Kidney (tissue), 14 donors: ENCODE results near the gene FOSL2. TPM values are rescaled to one million over a fixed set of nuclear protein-coding genes. Genes with fewer than 3 reads are reported as not detected.

ENCODE experiments used
- DNase-seq, 5 donors: peaks; one replicate each; pipeline ENCODE4 v3.0.0-alpha.2; 2013 to 2020
- FAIRE-seq: peaks from 2 replicates; lab custom pipeline; 2012; peaks lifted over from hg19 to GRCh38; lab: Jason Lieb, UNC
- H3K27ac ChIP-seq, 2 donors: one replicate each; pipeline ENCODE4 v1.7.0; 2013; ENCODE audit warnings: low read depth in 2 of 2, low read length in 2 of 2, inconsistent platforms in 1 of 2
- H3K27me3 ChIP-seq: one replicate; pipeline ENCODE4 v1.7.1; 2013; ENCODE audit warnings: low read length, inconsistent platforms; ENCODE audit not compliant: control insufficient read depth, insufficient read depth
- H3K36me3 ChIP-seq, 3 donors: one replicate each; pipeline versions ENCODE4 v1.7.0 to v1.7.1; 2013; ENCODE audit warnings: low read length in 3 of 3, control low read depth in 1 of 3, inconsistent platforms in 1 of 3; ENCODE audit not compliant: insufficient read depth in 3 of 3, control insufficient read depth in 2 of 3
- H3K4me1 ChIP-seq, 3 donors: one replicate each; pipeline versions ENCODE4 v1.7.0 to v1.7.1; 2013; ENCODE audit warnings: low read length in 3 of 3, inconsistent platforms in 1 of 3, low read depth in 1 of 3; ENCODE audit not compliant: control insufficient read depth in 2 of 3, insufficient read depth in 2 of 3
- H3K4me3 ChIP-seq, 3 donors: one replicate each; pipeline versions ENCODE4 v1.7.0 to v1.8.1; 2013; ENCODE audit warnings: low read length in 3 of 3, control low read depth in 1 of 3, inconsistent platforms in 1 of 3
- H3K9ac ChIP-seq, 3 donors: one replicate each; pipeline versions ENCODE4 v1.7.0 to v1.7.1; 2013; ENCODE audit warnings: low read length in 3 of 3, control low read depth in 1 of 3, inconsistent platforms in 1 of 3
- H3K9me3 ChIP-seq, 3 donors: one replicate each; pipeline versions ENCODE4 v1.7.0 to v1.7.1; 2013; ENCODE audit warnings: low read length in 3 of 3, control low read depth in 1 of 3, inconsistent platforms in 1 of 3; ENCODE audit not compliant: control insufficient read depth in 2 of 3, insufficient read depth in 1 of 3
- intact Hi-C: fragments of 100-400 bp; cut with DNase I; formaldehyde crosslinking; loops from one replicate; pipeline ENCODE4 v1.11.1; 2022
- polyA plus RNA-seq: library from polyadenylated mRNA; stranded (reverse); fragments of 350-450 nt; fragmentation: Illumina TruSeq; extraction: RNeasy Lipid Tissue Mini Kit (QIAGEN cat#74804); gene quantifications from one replicate; pipeline ENCODE4 v1.2.3, GENCODE V29; 2014; ENCODE audit warnings: low read depth, low replicate concordance; ENCODE audit not compliant: insufficient read depth
- total RNA-seq: library from RNA; stranded (reverse); fragmentation: NEBNext Ultra II Directional; extraction: Animal tissue kit (Norgen Biotek cat#: 25700); gene quantifications from one replicate; pipeline ENCODE4 v1.2.1, GENCODE V29; 2021
- TF ChIP-seq, protein P1 (sequence below): IDR thresholded peaks from 3 replicates; pipeline ENCODE4 v1.5.1; 2012; ENCODE audit warnings: mild to moderate bottlenecking, moderate library complexity, borderline replicate concordance; ENCODE audit not compliant: insufficient read depth; ENCODE audit errors: extremely low read depth
- donor health status: control.
- donor health status: control.
- donor health status: control.
- donor health status: control.
- donor health status: control.
- donor health status: DM: yes; HTN: yes; CAD: no.
- donor health status: Normal renal cell carcinoma (clear cell type).

FOSL2 gene
- total and polyA plus RNA-seq, 2 donors from 2014 or later: 20.6 to 149 TPM

DNA sequence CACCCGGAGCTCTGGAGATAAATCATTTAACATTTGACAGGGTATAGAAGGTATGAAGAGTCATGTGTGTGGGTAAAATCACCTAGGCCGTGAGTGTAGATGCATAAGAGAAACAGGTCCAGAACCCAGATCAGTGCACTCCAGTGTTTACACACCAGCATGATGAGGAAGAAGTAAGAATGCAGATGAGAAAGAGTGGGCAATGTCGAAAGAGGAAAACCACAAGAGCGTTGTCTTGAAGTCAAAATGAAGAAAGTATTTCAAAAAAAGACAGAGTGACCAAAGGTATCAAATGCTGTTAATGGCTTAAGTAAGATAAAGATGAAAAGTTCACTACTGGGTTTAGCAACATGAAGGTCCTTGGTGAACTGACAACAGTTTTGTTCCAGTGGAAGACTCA is 71.2 kb downstream of the FOSL2 start:
- no peak for DNase-seq
- no peak for FAIRE-seq
- Histone ChIP-seq H3K9ac (no peak overlapping the region), H3K27me3 (no peaks in the 10 kb centered on the region), H3K9me3 (no peaks in the 10 kb centered on the region), H3K4me1 (no peaks in the 10 kb centered on the region), H3K36me3 (no peaks in the 10 kb centered on the region), H3K4me3 (no peak overlapping the region), H3K27ac (no peak overlapping the region)
- TF ChIP-seq, protein P1, sequence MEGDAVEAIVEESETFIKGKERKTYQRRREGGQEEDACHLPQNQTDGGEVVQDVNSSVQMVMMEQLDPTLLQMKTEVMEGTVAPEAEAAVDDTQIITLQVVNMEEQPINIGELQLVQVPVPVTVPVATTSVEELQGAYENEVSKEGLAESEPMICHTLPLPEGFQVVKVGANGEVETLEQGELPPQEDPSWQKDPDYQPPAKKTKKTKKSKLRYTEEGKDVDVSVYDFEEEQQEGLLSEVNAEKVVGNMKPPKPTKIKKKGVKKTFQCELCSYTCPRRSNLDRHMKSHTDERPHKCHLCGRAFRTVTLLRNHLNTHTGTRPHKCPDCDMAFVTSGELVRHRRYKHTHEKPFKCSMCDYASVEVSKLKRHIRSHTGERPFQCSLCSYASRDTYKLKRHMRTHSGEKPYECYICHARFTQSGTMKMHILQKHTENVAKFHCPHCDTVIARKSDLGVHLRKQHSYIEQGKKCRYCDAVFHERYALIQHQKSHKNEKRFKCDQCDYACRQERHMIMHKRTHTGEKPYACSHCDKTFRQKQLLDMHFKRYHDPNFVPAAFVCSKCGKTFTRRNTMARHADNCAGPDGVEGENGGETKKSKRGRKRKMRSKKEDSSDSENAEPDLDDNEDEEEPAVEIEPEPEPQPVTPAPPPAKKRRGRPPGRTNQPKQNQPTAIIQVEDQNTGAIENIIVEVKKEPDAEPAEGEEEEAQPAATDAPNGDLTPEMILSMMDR: no peak
- intact Hi-C loops: no loop called here

DNA sequence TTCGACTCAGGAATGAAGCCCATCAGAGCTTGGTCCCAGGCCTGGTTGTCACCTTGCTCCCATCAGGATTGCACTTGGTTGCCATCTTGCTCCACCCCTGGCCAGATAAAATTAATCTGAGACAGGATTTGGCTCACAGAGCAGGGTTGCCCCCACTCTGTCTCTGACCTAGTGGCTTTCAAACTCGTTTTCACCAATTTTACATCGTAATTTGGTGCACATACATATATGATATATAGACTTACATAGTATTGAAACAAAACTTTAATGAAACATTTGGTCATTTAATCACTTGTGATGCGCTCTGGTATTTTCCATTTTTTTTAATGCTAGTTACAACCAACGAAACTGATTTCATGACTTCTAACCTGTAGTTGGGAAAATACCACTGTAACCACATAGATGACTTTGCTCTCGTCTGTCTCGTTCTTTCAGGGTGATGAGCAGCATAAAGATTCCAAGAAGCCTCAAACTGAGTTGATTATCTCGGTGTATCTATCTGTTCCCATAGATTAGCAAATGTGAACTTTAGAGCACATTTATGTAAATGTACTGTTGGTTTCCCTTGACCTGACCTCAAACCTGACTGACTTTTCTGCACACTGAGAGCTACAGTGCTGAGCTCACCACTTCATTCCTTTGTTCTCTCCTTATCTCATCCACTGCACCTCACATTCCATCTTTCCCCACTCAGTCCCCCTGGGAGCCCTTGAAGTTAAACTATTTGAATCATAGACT is 72.7 kb downstream of the FOSL2 start:
- intact Hi-C loops: no loop called here
- FAIRE-seq (no peak), DNase-seq (no peak)
- TF ChIP-seq, protein P1: no peak
- Histone ChIP-seq H3K27ac (no peak overlapping the region), H3K36me3 (no peaks in the 10 kb centered on the region), H3K4me1 (no peaks in the 10 kb centered on the region), H3K27me3 (no peaks in the 10 kb centered on the region), H3K9ac (no peak overlapping the region), H3K9me3 (no peaks in the 10 kb centered on the region), H3K4me3 (no peak overlapping the region)

Other genes with a start within 250 kb of the FOSL2 start
- 6.8 TPM for gene PLB1, start 103.2 kb downstream of the FOSL2 start, total RNA-seq
- 0.95 TPM for gene PLB1, start 103.2 kb downstream of the FOSL2 start, polyA plus RNA-seq